RPMI8226 (cell line): ENCODE measurements around the gene SMIM24.
A peak's percentile ranks its signal among the peaks of the same experiment; 100 is the strongest.

Experiments used
- DNase-seq: peaks from one replicate; pipeline ENCODE4 v3.0.0-alpha.2; 2015

Gene SMIM24

DNA sequence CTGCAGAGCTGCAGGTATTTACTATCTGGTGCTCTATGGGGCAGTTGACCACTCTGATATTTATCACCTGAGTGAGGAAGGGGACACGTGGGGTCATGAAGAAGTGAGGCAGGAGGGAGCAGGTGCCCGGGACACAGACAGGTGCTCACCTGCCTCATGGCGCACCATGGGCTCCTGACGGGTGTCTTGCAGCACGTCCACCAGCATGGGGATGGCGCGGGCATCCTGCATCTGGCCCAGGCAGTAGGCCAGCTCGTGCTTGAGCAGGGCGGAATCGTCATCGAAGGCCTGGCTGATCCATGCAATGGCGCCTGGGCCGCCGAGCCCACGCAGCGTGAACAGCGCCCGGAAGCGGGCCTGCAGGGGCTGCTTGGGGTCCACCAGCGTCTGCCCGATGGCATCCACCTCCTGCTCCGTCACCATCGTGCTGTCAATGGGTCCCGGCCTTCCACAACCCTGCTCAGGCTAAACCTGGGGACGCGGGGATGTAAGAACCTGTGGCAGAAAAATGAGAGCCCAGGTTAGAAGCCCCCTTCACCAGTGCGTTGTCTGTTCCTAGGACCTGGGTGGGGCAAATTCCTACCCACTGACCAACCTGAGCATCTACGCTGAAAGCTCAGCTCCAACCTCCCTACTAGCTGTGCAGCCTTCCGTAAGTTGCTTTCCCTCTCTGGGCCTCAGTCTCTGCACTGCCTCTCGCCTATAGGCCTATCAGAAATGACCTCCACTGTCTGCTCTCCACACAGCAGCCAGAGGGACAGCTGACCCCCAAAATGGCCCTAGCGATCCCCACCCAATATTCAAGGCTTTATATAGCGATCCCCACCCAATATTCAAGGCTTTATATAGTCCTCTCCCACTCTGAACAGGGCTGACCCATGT, 16.3 kb upstream of the SMIM24 start:
- DNase-seq, result no peak

DNA sequence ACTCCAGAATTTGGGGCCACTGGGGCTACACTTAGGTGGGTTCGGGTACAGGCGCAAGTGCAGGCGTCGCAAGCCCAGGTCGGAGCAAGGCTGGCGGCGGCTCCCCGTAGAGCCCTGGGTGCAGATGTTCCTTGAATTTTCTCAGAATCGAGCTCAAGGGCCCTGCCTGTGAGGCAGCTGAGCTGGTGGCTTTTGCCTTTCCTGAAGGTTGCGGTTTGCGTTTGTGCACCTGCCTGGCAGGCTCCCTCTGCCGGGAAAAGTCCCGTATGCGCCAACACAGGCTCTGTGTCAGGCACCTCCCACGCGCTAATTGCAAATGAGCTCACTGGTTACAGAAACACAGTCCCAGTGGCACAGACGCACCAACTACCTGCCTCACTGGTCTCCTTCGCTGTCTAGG, 14.2 kb upstream of the SMIM24 start:
- DNase-seq, result no peak

DNA sequence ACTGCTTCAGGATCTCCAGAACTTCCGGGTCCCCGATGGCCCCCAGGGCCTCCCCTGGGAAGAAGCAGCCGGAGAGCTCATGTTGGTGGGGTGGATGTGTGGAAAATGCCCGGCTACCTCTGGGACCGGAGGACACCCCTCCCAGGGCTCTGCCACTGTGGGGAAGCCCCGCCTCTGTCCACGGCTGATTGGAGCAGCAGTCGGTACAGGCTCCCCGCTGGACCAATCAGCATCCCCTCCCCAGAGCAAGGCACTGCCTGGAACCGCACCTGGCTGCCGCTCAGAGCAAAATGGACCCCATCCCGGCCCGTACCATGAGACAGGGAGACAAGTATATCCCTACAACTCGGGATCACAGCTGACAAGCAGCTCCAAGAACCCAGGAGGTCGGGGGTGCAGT, 13.7 kb upstream of the SMIM24 start:
- DNase-seq, result no peak

DNA sequence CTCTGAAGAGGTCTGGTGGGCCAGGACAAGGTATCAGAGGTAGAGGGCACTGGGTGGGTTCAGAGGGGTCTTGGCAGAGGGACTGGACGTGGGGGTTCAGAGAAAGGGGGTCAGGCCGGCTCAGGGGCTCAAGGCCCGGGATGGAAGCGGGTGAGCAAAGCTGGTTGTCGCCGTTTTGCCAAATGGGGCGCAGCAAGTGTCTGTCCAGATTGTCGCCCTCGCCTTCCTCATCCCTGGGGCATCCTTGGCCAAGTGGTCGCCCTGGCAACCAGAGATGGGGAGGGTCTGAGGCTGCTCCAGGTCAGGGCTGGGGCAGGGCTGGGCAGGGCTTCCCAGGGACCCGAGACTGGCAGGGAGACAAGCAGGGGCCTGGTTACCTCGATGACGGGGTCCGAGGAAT, 13.3 kb upstream of the SMIM24 start:
- DNase-seq, result no peak

DNA sequence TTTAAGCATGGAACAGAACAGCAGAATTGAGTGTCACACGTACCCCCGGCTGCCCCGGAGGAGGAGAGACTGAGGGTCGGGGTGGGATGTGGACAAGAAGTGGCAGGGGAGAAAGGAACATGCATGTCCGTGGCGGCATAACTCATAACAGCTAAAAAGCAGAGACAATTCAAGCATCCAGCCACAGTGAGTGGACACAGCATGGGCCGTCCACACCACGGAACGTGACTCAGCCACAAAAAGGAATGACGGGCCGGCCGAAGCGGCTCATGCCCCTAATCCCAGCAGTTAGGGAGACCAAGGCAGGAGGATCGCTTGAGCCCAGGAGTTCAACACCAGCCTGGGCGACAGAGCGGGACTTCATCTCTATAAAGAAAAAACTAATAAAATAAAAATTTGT, 12.6 kb upstream of the SMIM24 start:
- DNase-seq, result no peak

DNA sequence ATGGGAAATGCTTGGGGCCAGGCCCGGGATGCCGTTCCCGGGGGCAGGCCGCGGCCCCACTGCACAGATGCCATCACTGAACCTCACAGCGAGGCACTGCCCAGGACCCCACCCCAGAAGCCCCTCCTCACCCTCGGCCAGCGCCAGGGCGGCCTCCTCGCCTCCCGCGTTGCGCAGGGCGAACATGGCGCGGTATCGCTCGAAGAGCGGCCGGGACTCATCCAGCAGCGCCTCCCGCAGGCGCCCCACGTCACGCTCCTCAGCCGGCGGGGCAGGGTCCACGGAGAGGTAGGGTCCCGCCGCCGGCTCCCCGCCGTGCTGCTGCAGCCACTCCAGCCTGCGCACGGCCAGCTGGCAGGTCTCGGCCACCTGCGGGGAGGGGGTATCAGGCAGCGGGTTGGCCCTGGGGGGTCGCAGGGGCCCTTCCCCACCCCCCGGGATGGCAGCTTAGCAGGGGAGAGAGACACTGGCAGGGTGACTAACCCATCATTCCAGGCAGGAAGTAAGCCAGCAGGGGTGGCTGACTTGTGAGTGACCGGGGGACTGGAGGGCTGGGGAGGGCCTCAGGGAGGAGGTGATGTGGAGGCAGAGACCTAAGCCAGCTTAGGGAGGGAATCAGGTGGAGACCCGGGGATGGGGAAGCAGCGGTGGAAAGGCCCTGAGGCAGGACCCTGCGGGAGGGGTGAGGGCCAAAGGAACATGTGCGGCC, 12.0 kb upstream of the SMIM24 start:
- DNase-seq, result no peak

DNA sequence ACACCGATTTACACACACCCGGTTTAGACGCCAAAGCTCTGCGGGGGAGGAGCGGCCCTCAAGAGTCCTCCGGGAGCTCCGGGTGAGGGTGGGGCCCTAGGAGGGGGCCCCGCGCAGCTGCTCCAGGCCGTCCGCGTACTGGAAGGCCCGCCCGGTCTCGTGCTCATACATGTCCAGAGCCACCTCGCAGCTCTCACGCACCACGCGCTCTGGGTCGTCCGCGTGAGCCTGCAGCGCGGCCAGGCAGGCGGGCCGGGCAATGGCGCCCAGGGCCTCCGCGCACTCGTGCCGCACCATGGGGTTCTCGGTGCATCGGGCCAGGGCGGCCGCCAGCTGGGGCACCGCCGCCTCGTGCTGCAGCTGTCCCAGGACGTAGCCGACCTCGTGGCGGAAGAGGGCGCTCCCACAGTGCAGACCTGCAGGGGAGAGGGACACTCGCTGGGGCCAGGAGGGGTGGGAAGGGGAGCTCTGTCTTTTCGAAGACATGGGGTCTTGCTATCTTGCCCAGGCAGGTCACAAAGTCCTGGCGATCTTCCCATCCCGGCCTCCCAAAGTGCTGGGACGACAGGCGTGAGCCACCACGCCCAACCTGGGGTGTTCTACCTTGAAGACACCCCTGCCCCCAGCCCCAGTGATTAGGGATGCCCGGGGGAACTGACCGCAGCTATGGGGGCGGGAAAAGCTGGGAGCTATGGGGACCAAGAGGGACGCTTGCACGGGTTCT, 11.2 kb upstream of the SMIM24 start:
- DNase-seq, result no peak

DNA sequence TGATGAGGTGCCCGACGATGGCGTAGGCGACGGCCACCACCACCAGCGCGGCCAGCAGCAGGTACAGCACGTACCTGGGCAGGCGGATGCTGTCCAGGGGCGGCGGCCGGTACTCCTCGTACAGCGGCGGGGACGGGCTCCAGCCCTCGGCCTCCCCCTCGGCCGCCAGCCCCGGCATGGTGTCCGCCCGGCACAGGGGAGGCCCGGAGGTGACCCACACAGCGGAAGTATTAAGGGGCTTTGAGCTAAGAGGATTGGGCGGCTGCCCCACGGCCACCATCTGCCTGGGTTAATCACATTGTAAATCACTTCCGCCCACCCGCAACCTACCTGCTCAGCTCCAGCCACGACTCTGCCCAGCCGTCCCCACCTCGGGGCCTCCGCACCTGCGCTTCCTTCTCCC, 2.9 kb upstream of the SMIM24 start, which contains the start of gene SMIM44:
Gene SMIM44, minus strand, starts transcription at position 216 of the 403 bp plus-strand sequence. Its CDS starts 38 bp downstream, at position 178.
- no peak for DNase-seq

DNA sequence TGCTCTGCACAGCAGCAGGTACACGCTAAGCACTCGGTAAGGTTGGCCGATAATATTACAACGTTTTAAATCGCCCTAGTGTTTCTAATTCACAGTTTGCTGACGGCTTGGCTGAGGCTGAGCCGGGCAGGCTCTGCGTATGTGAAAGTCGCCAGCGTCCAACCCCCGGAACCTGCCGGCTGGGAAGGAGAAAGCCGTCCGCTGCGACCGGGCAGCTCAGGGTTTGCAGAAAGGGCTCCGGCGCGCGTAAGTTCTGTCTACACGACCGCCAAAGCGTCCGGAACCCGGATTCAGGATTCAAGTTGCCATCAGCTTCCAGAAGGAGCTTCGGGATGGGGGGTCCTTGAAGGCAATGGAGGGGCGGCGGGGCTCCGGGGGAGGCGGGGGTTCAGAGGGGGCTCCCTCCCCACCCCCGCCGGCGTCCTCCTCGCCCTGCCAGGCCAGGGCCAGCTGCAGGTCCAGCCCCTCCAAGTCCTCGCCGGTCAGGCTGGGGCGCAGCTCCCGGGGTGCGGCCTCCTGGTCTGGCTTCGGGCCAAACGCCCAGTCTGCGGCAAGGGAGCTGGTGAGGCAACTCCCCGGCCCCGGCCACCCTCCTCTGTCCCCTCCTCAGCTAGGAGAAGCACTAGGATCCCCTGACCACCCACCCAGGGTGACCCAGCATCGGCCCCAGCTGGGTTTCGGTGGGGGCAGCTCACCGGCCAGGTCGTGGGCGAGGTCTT, 2.3 kb upstream of the SMIM24 start:
- no peak for DNase-seq

DNA sequence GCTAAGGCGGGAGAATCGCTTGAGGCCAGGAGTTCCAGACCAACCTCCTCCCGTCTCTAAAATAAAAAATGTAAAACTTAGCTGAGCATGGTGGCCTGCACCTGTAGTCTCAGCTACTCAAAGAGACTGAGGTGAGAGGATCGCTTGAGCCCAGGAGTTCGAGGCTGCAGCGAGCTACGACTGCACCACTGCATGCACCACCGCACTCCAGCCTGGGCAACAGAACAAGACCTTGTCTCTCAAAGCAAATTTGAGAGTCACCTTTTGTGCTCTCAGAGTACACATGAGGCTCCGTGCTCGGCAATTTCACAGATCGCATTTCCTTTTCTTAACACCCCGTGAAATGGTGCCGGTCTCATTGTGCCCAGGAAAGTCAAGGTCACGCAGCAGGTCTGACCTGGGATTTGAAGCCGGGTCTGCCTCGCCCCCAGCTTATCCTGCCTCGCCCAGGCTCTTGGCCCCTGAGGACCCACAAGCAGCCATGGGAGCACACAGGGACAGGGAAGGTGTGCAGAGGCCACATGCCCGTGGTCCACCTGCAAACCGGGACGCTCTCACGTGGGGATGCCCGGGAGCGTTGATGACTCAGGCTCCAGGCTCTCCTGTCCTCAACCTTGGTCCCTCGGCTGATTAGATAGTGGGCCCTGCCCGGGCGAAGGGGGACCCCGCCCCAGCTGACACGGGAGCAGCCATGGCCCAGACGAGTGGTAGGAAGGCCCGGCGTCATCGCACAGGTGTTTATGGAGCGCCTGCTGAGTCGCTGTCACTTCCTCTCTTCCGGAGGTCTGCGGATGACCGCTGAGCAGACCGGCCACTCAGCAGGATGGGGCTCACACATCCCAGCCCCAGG, 1.1 kb upstream of the SMIM24 start:
- DNase-seq, result no peak

DNA sequence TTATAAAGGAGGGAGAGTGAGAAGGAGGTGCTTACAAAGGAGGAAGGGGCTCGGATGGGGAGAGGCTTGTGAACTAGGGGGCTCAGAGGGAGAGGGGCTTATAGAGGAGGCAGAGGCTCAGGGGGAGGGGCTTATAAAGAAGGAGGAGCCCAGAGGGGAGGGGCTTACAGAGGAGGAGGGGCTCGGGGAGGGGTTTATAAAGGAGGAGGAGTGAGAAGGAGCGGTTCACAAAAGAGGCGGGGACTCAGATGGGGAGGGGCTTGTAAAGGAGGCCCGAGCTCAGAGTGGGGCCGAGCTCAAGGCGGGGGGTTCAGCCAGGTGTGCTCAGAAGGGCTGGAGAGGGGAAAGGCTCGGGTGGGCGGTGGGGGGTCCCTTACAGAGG, 500 bp downstream of the SMIM24 start:
- no peak for DNase-seq

DNA sequence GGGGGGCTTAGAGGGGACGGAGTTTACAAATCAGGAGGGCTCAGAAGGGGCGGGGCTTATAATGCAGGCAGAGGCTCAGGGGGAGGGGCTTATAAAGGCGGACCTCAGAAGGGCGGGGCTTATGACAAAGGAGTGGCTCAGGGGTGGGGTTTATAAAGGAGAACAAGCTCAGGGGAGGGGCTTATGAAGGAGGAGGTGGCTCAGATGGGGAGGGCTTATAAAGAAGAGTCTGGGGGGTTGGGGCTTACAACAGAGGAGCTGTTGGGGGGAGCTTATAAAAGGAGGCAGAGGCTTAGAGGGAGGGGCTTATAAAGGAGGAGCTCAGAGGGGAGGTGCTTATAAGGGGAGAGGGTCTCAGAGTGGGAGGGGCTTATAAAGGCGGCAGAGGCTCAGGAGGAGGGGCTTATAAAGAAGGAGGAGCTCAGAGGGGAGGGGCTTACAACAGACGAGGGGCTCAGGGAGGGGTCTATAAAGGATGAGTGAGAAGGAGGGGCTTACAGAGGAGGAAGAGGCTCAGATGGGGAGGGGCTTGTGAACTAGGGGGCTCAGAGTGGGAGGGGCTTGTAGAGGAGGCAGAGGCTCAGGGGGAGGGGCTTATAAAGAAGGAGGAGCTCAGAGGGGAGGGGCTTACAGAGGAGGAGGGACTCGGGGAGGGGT, 1.0 kb downstream of the SMIM24 start:
- DNase-seq, result peak; percentile 72

DNA sequence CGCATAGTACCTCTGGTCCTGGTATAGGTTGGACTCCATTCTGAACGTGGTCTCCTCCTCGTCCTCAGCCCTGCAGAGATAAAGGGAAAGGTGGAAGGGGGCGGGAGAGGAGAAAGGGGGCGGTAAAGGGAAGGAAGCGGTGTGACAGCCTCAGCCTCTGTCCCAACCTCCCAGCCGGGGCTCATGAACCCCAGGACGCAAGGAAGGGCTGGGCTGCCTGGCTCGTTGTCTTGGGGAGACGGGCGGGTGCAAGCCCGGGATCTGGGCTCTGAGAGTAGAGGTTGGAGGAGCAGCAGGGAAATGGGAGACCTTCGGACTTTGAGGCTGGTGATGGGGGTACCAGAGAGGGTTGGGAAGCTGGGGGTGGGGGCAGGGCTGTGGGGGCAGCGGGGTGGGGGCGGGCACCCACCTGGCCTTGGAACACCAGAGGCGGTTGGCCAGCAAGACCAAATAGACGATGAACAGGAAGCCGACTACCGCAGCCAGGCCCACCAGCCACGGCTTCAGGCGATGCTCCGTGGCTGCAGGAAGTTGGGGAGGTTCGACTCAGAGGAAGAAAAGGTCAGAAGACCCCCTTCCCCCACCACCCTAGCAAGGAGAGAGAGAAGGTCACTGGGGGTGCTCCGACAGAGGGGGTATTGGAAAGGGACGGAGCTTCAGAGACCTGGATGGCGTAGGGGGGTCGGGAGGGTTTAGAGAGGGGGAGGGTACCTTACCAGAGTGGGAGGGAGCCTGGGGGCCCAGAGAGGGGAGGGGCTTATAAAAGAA, 1.7 kb downstream of the SMIM24 start:
- no peak for DNase-seq

DNA sequence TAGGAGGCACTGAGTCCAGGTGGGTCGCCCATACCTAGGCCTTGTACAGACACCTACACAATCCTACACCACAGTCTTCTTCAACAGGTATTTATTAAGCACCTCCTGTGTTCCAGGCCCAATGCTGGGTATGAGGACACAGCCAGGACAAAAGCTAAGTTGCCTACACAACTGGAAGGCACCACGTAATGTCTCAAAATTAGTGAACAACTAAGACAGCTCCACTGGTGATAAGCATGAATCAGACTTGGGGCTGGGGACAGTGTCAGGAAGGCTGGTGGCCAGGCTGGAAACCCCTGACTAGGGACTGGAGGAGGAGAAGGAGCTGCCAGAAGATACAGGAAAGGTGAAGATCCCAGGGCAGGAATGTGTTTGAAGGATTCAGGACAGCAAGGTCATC, 2.4 kb downstream of the SMIM24 start:
- DNase-seq, result no peak

DNA sequence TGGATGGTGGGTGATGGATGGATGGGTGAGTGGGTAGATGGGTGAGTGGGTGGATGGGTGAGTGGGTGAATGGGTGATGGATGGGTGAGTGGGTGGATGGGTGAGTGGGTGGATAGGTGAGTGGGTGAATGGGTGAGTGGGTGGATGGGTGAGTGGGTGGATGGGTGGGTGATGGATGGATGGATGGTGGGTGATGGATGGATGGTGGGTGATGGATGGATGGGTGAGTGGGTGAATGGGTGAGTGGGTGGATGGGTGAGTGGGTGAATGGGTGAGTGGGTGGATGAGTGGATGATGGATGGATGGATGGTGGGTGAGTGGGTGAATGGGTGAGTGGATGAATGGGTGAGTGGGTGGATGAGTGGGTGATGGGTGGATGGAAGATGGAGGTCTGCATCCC, 2.8 kb downstream of the SMIM24 start:
- no peak for DNase-seq

DNA sequence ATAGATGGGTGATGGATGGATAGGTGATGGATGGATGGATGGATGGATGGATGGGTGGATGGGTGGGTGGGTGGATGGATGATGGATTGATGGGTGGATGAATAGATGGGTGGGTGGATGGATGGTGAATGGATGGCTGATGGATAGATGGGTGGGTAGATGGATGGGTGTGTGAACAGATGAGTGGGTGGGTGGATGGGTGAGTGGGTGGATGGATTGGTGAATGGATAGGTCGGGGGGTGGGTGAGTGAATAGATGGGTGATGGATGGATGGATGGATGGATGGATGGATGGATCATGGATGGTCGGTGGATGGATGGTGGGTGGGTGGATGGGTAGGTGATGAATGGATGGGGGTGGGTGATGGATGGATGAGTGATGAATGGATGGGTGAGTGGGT, 3.5 kb downstream of the SMIM24 start:
- no peak for DNase-seq

DNA sequence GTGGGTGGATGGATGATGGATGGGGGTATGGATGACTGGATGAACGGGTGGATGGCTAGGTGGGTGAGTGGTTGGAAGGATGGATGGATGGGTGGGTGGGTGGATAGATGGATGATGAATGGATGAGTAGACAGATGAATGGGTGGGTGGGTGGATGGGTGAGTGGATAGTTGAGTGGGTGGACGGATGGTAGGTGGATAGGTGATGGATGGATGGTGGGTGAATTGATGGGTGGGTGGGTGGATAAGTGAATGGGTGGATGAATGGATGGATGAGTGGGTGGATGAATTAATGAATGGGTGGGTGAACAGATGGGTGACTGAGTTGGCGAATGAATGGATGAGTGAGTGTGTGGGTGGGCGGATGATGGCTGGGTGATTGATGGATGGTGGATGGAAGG, 4.9 kb downstream of the SMIM24 start:
- DNase-seq, result no peak

DNA sequence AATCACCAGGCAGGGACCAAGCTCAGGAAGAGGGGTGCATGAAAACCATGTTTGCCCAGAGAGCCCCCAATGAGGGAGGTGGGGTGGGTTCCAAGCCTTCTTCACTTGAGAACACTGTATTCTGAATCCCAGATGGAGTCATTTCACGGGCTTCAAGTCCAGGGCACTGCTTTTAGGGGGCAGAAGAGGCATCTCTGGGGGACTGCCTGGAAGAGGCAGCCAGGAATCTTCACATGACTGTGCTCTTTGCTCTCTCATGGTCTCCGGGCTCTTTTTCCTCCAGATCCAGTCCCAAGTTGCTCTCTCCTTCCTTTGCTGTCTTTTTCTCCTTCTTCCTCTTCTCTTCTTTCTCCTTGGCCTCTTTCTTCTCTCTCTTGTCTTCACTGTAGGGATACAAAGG, 5.7 kb downstream of the SMIM24 start:
- DNase-seq, result no peak

DNA sequence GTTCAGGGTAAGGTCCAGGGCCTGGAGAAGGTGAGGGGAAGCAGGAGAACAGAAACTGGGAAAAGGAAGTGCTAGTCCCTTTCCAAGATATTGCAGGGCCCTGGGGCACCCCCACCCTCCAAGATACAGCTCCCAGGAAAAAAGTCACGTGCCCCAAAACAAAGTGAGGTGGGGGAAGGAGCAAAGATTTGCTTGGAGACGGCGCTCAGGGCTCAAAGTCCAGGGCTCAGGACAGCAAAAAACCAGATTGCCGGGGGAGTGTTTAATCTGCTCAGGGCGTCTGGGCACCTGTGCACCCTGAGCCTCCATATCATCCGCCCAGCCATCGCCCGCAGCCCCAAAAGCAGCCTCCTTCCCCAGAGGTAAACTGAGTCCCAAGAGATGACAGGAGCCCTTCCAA, 6.3 kb downstream of the SMIM24 start:
- no peak for DNase-seq

DNA sequence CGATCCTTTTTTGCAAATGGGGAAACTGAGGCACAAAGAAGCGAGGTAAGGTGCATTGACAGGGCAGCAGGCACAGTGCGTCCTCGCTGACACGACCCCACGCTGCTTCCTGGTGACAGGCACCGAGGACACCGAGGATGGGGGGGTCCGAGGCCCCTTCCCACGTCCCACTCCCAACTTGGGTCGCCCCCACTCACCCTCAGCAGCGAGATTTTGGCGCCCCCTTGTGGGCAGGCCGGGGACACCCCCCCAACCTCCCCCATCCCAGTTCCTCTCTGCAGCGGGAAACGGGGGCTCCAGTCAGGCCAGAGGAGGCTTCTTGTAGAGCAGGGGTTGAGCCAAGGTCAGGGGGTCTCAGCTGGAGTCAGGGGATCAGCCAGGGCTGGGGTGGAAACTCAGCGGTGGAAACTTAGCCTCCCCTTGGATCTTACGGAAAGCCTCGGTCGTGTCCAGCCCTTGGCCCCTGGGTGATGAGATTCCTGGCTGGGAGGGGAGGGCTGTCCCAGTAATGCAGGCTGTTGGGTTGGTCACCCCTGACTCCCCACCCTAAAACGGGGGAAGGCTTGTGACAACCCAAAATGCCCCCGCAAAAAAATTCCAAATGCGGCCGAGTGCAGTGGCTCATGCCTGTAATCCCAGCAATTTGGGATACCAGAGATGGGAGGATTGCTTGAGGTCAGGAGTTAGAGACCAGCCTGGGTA, 8.2 kb downstream of the SMIM24 start:
- DNase-seq, result peak; percentile 41
